IMR-90 (cell line): ENCODE results near the gene GPR173. TPM values are rescaled to one million over a fixed set of nuclear protein-coding genes. Genes with fewer than 3 reads are reported as not detected.

ENCODE experiments used
- ATAC-seq: fragments of 200-7000 bp; cut with Tn5 transposase; 2 replicates; pipeline ENCODE4 v1.9.1; 2020; ENCODE audit warnings: low read depth, mild to moderate bottlenecking, moderate library complexity
- BruUV-seq: library from RNA; stranded (reverse); fragments of 400-500 nt; replicated peaks from 2 replicates; lab custom pipeline; 2021; lab: Mats Ljungman, UMichigan
- CTCF ChIA-PET: fragments of 300-600 bp; formaldehyde crosslinking; extraction: SDS; loops from one replicate; lab custom pipeline; 2021; ENCODE audit warnings: antibody characterized with exemption; lab: Yijun Ruan, JAX
- POLR2A ChIA-PET: fragments of 300-600 bp; sonication (Branson Sonifier 250); formaldehyde crosslinking; loops from one replicate; lab custom pipeline; 2022; ENCODE audit warnings: antibody characterized with exemption; ENCODE audit not compliant: unreplicated experiment; lab: Charles Lee
- DNase-seq: peaks from one replicate; pipeline ENCODE4 v3.0.0; 2013
- H2AFZ ChIP-seq: replicated peaks from 2 replicates; pipeline ENCODE3; 2013; ENCODE audit warnings: low read length, mild to moderate bottlenecking; ENCODE audit not compliant: poor library complexity
- H2AK5ac ChIP-seq: 2 replicates; pipeline ENCODE4 v1.6.1; 2013; ENCODE audit warnings: low read depth, low read length, inconsistent platforms
- H2AK9ac ChIP-seq: replicated peaks from 2 replicates; pipeline ENCODE3; 2013; ENCODE audit warnings: mild to moderate bottlenecking, low read depth, low read length, moderate library complexity; ENCODE audit not compliant: poor library complexity
- H2BK120ac ChIP-seq: 2 replicates; pipeline ENCODE4 v1.6.1; 2013; ENCODE audit warnings: low read depth, low read length, inconsistent platforms
- H2BK15ac ChIP-seq: 3 replicates; pipeline ENCODE4 v1.6.1; 2013; ENCODE audit warnings: low read depth, low read length, inconsistent platforms
- H2BK20ac ChIP-seq: 2 replicates; pipeline ENCODE4 v1.6.1; 2013; ENCODE audit warnings: low read depth, mild to moderate bottlenecking, inconsistent platforms, low read length, moderate library complexity
- H2BK5ac ChIP-seq: 2 replicates; pipeline ENCODE4 v1.6.1; 2013; ENCODE audit warnings: mild to moderate bottlenecking, low read depth, low read length, inconsistent platforms; ENCODE audit not compliant: poor library complexity, severe bottlenecking
- H3K14ac ChIP-seq: replicated peaks from 2 replicates; pipeline ENCODE4 v1.6.1; 2013; ENCODE audit warnings: low read depth, low read length, inconsistent platforms
- H3K18ac ChIP-seq: 2 replicates; pipeline ENCODE4 v1.6.1; 2013; ENCODE audit warnings: low read depth, low read length, control low read depth
- H3K23ac ChIP-seq: 2 replicates; pipeline ENCODE4 v1.6.1; 2013; ENCODE audit warnings: low read depth, low read length, inconsistent platforms
- H3K27ac ChIP-seq: 2 replicates; pipeline ENCODE4 v1.5.1; 2013; ENCODE audit warnings: mild to moderate bottlenecking, control low read depth, low read length; ENCODE audit not compliant: insufficient read depth
- H3K27me3 ChIP-seq: 2 replicates; pipeline ENCODE4 v1.6.1; 2013; ENCODE audit warnings: low read length; ENCODE audit not compliant: control insufficient read depth, insufficient read depth
- H3K36me3 ChIP-seq: 2 replicates; pipeline ENCODE4 v1.6.1; 2013; ENCODE audit warnings: low read length, mixed read lengths; ENCODE audit not compliant: control insufficient read depth, insufficient read depth
- H3K4ac ChIP-seq: 2 replicates; pipeline ENCODE4 v1.6.1; 2013; ENCODE audit warnings: low read depth, low read length, inconsistent platforms
- H3K4me1 ChIP-seq: 2 replicates; pipeline ENCODE4 v1.6.1; 2013; ENCODE audit warnings: low read length, mixed read lengths; ENCODE audit not compliant: control insufficient read depth, insufficient read depth
- H3K4me2 ChIP-seq: 2 replicates; pipeline ENCODE4 v1.6.1; 2013; ENCODE audit warnings: low read depth, mild to moderate bottlenecking, control low read depth, low read length, moderate library complexity
- H3K4me3 ChIP-seq: 2 replicates; pipeline ENCODE4 v1.5.1; 2013; ENCODE audit warnings: low read depth, mild to moderate bottlenecking, control low read depth, low read length, moderate library complexity; ENCODE audit not compliant: insufficient read depth
- H3K56ac ChIP-seq: 2 replicates; pipeline ENCODE4 v1.6.1; 2013; ENCODE audit warnings: low read length, inconsistent platforms; ENCODE audit not compliant: insufficient read depth; ENCODE audit errors: extremely low read depth
- H3K79me1 ChIP-seq, 2 experiments: 2 replicates each; pipeline ENCODE4 v1.6.1; 2013; ENCODE audit warnings: low read length in 2 of 2, inconsistent platforms in 1 of 2, low read depth in 1 of 2
- H3K9ac ChIP-seq: 2 replicates; pipeline ENCODE4 v1.6.1; 2013; ENCODE audit warnings: low read depth, low read length, control low read depth
- H3K9me1 ChIP-seq: 2 replicates; pipeline ENCODE4 v1.6.1; 2013; ENCODE audit warnings: low read length, inconsistent platforms; ENCODE audit not compliant: insufficient read depth
- H3K9me3 ChIP-seq: 2 replicates; pipeline ENCODE4 v1.6.1; 2013; ENCODE audit warnings: low read length; ENCODE audit not compliant: control insufficient read depth, insufficient read depth
- H4K20me1 ChIP-seq: 2 replicates; pipeline ENCODE4 v1.6.1; 2013; ENCODE audit warnings: low read length, inconsistent platforms; ENCODE audit not compliant: insufficient read depth
- H4K5ac ChIP-seq: 2 replicates; pipeline ENCODE4 v1.6.1; 2013; ENCODE audit warnings: mild to moderate bottlenecking, low read depth, low read length, control low read depth
- H4K8ac ChIP-seq, 2 experiments: 2 replicates each; pipeline ENCODE4 v1.6.1; 2013; ENCODE audit warnings: low read depth in 2 of 2, low read length in 2 of 2, control low read depth in 1 of 2, inconsistent platforms in 1 of 2
- H4K91ac ChIP-seq: 2 replicates; pipeline ENCODE4 v1.6.1; 2013; ENCODE audit warnings: low read depth, low read length, inconsistent platforms; ENCODE audit not compliant: insufficient read depth
- MAZ ChIP-seq: IDR thresholded peaks from 2 replicates; pipeline ENCODE4 v1.6.1; 2012; ENCODE audit warnings: low read depth, mild to moderate bottlenecking, low read length, improper control_type of control experiment, moderate library complexity, borderline replicate concordance
- WGBS, 2 experiments: methylation state at CpG; one replicate each; pipeline versions ENCODE4 v1.1.5 to v1.1.7; 2013; ENCODE audit warnings: missing lambda C conversion rate in 2 of 2; ENCODE audit not compliant: insufficient read length in 1 of 2; ENCODE audit errors: extremely low coverage in 2 of 2; 5-methylcytosine and 5-hydroxymethylcytosine counted together
- dilution Hi-C: fragments of 300-500 bp; cut with HindIII; formaldehyde crosslinking; loops from one replicate; pipeline ENCODE4 v1.14.3; 2018; ENCODE audit warnings: low sequenced_read_pairs; ENCODE audit not compliant: unreplicated experiment
- in situ Hi-C: fragments of 300-500 bp; cut with MboI; formaldehyde crosslinking; loops from 3 replicates; pipeline ENCODE4 v1.14.3; 2019; ENCODE audit warnings: low sequenced_read_pairs, inconsistent platforms, mixed read lengths
- intact Hi-C: fragments of 100-400 bp; cut with micrococcal nuclease; formaldehyde crosslinking; loops from 2 replicates; pipeline ENCODE4 v1.10.0; 2022
- polyA plus RNA-seq, 3 experiments: library from polyadenylated mRNA; depleted of rRNA; stranded (reverse); fragments of >200 nt; gene quantifications; 2 replicates each; pipeline ENCODE4 v1.2.3, GENCODE V29; 2012; ENCODE audit warnings: low replicate concordance in 1 of 3
- total RNA-seq: library from RNA; depleted of rRNA; stranded (reverse); fragments of >200 nt; gene quantifications from 2 replicates; pipeline ENCODE4 v1.2.3, GENCODE V29; 2012

Gene GPR173
- total and polyA plus RNA-seq, 2 of the 4 experiments (the other 2 are of a cell fraction): 0.90 to 6.1 TPM

DNA sequence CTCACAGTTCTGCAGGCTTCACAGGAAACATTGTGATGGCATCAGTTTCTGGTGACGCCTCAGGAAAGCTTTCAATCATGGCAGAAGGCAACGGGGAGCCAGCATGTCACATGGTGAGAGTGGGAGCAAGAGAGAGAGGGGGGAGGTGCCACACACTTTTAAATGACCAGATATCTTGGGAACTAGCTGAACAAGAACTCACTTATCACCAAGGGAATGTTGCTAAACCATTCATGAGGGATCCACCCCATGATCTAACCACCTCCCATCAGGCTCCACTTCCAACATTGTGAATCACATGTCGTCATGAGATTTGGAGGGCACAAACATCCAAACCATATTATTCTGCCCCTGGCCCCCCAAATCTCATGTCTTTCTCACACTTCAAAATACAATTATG, 43.3 kb upstream of the GPR173 start:
- dilution Hi-C loops: no loop called here
- no peak overlapping the region for H4K91ac ChIP-seq
- no peak overlapping the region for H3K27ac ChIP-seq
- no peak overlapping the region for H3K4me3 ChIP-seq
- no peak overlapping the region for H3K23ac ChIP-seq
- no TSS peak for BruUV-seq
- H2AFZ ChIP-seq: no peak overlapping the region
- no peak overlapping the region for H2BK5ac ChIP-seq
- POLR2A ChIA-PET: no interaction called here
- no peak overlapping the region for H2BK120ac ChIP-seq
- H3K9ac ChIP-seq: no peak overlapping the region
- DNase-seq: no peak
- CTCF ChIA-PET: no interaction called here
- no peaks in the 10 kb centered on the region for H3K79me1 ChIP-seq
- in situ Hi-C loops: no loop called here
- no peak overlapping the region for H2BK20ac ChIP-seq
- H4K20me1 ChIP-seq: no peaks in the 10 kb centered on the region
- H2BK15ac ChIP-seq: no peak overlapping the region
- intact Hi-C loops: no loop called here
- H3K56ac ChIP-seq: no peak overlapping the region
- no peaks in the 10 kb centered on the region for H3K4me1 ChIP-seq
- H3K4me2 ChIP-seq: no peak overlapping the region
- no peak for ATAC-seq
- peaks cover 11% of the 10 kb centered on the region; the same call in 1 of the 2 replicates for H3K9me3 ChIP-seq
- no peak overlapping the region for H3K18ac ChIP-seq
- peaks cover 44% of the 10 kb centered on the region for H3K27me3 ChIP-seq
- no peaks in the 10 kb centered on the region for H3K36me3 ChIP-seq
- no peaks in the 10 kb centered on the region for H3K9me1 ChIP-seq
- no peak overlapping the region for H4K8ac ChIP-seq
- no peak overlapping the region for H2AK9ac ChIP-seq
- no peak overlapping the region for H3K4ac ChIP-seq
- H2AK5ac ChIP-seq: no peak overlapping the region
- 40% methylated on average over 1 of the region's 3 CpGs; no CpG with 5 or more reads in 1 of the 2 experiments for WGBS, 2 experiments
- H4K5ac ChIP-seq: no peak overlapping the region
- H3K14ac ChIP-seq: no peak overlapping the region
- no peak for TF ChIP-seq MAZ
